OCI-LY1 (cell line): ENCODE data around the gene LMX1B.

Source experiments
- EZH2 ChIP-seq: fragments of 200-600 bp; sonication (generic), shearing (Covaris generic); IDR thresholded peaks from 2 replicates; pipeline ENCODE4 v1.8.0; 2017; ENCODE audit warnings: borderline replicate concordance, mixed run types, mild to moderate bottlenecking, antibody characterized with exemption, low read length, moderate library complexity, mixed read lengths
- TF ChIP-seq, protein P1 (sequence below): fragments of 200-600 bp; sonication (generic), shearing (Covaris generic); IDR thresholded peaks from 2 replicates; pipeline ENCODE4 v1.5.1; 2017; ENCODE audit warnings: mild to moderate bottlenecking, antibody characterized with exemption, low read length, moderate library complexity, mixed read lengths

DNA sequence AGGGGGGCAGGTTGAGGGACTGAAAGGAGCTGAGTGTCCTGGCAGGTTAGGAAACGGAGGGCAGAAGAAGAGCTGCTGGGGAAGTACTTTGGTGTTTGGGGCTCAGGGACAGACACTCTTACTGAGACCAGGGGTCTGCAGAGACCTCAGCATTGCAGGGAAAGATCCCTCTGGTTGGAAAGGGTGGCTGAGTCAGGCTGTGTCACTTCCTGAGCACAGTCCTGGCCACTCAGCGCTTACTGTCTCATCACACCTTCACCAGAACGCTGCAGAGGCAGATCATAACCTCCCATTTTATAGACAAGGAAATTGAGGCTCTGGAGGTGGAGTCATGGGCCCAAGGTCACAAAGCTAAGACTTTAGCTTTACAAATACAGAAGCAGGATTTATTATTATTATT lies 54.3 kb downstream of the LMX1B start:
- TF ChIP-seq, protein P1, sequence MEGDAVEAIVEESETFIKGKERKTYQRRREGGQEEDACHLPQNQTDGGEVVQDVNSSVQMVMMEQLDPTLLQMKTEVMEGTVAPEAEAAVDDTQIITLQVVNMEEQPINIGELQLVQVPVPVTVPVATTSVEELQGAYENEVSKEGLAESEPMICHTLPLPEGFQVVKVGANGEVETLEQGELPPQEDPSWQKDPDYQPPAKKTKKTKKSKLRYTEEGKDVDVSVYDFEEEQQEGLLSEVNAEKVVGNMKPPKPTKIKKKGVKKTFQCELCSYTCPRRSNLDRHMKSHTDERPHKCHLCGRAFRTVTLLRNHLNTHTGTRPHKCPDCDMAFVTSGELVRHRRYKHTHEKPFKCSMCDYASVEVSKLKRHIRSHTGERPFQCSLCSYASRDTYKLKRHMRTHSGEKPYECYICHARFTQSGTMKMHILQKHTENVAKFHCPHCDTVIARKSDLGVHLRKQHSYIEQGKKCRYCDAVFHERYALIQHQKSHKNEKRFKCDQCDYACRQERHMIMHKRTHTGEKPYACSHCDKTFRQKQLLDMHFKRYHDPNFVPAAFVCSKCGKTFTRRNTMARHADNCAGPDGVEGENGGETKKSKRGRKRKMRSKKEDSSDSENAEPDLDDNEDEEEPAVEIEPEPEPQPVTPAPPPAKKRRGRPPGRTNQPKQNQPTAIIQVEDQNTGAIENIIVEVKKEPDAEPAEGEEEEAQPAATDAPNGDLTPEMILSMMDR: no peak
- TF ChIP-seq EZH2: no peak
